ENCODE measurements around the gene SLC12A8. TPM values are rescaled to one million over a fixed set of nuclear protein-coding genes. Genes with fewer than 3 reads are reported as not detected.

Gene SLC12A8
- total RNA-seq, 4 donors from 2014 or later: 1.0 TPM; not detected in 3

GRCh38 chr3:125054062-125054448 lies 158.5 kb downstream of the SLC12A8 start:
- peaks cover 51 to 68% of the 10 kb centered on the region in 2 donors for H3K4me1 ChIP-seq

DNA sequence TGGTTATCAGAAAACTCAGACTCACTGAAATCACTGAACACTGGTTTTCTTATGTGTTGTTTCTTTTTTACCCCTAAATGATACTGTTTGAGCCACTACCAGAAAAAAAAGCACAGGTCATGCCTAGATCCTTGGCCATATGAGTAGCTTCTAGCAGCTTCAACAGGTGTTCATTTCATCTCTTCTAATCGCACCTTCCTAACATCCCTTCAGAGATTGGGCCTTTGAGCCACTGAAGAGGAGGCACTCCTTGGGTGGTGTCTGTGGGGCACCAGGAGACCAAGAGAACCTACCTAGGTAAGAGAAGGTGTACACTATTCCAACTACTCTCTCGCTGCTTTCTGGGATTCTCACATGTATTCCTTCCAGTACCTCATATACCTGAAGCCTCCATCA lies 159.2 kb downstream of the SLC12A8 start:
- H3K36me3 ChIP-seq: no peaks in the 10 kb centered on the region
- TF ChIP-seq CTCF (IDR thresholded peaks at IDR 0.05 in 4 of 5, conservative IDR thresholded peaks at IDR 0.05 in 1 of 5) (no peak), POLR2A (IDR thresholded peaks at IDR 0.05) (no peak)
- intact Hi-C loops (cut with DNase I; ENCODE audit: low total_unique reads) (loop anchor here (10.0 kb wide), 1 partner anchor 321 kb away; the partner anchor contains the start of gene ZNF148), in situ Hi-C loops (cut with MboI; ENCODE audit: low sequenced_read_pairs in 4 of 4) (no loop called here)
- no peak for ATAC-seq
- no peak for DNase-seq
- H3K27ac ChIP-seq: peak overlapping the region; percentile 84 to 89 (median 89)
- H3K9me3 ChIP-seq: no peaks in the 10 kb centered on the region
- peaks cover 58 to 71% of the 10 kb centered on the region in 2 donors for H3K4me1 ChIP-seq
- H3K27me3 ChIP-seq: no peaks in the 10 kb centered on the region
- H3K4me3 ChIP-seq: peak overlapping the region in 2 of 4 donors; percentile 74 to 76

More at GRCh38 chr3:125054062-125054448, 158.5 kb downstream of the SLC12A8 start:
- no peak for DNase-seq
- Histone ChIP-seq H3K27ac (peak overlapping the region; percentile 84 to 89 (median 89)), H3K4me3 (peak overlapping the region; percentile 69 to 76 (median 73)), H3K9me3 (no peaks in the 10 kb centered on the region), H3K27me3 (no peaks in the 10 kb centered on the region), H3K36me3 (no peaks in the 10 kb centered on the region)
- TF ChIP-seq POLR2A (IDR thresholded peaks at IDR 0.05): no peak
- no peak for TF ChIP-seq CTCF (IDR thresholded peaks at IDR 0.05 in 4 of 5, conservative IDR thresholded peaks at IDR 0.05 in 1 of 5)
- intact Hi-C loops (cut with DNase I; ENCODE audit: low total_unique reads) (loop anchor here (10.0 kb wide), 1 partner anchor 321 kb away; the partner anchor contains the start of gene ZNF148), in situ Hi-C loops (cut with MboI; ENCODE audit: low sequenced_read_pairs in 4 of 4) (no loop called here)
- no peak for ATAC-seq

DNA sequence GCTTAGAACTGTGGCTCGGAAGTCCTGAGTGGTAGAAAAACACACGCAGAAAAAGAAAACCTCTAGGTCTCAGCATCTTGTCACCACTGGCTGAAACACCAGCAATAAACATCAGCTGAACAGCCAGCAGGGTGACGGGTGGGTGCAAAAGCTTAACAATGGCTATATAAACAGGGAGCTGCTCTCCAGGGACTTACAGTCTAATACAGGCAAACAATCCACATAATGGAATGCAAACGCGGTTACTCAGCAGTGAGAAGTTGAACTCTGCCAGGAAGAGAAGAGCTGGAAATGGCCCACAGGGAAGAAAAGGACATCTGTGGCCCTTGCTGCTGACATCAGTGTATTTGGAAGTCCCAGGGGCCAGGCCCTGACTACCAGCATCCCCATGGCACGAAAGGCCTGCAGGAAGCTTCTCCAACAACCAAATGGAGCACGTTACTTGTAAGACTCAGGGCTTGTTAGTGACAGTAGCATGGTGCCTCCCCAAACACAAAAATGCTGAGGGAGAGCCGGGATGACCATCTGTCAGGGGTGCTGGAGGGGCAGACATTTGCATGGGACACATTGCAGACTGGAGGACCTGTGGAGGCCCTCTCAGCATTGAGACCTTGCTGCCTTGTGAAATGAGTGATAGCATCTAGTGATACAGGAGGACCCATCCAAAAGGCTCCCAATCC lies 159.8 kb downstream of the SLC12A8 start:
- in situ Hi-C loops (cut with MboI; ENCODE audit: low sequenced_read_pairs in 4 of 4): no loop called here
- TF ChIP-seq POLR2A (IDR thresholded peaks at IDR 0.05) (no peak), CTCF (IDR thresholded peaks at IDR 0.05 in 4 of 5, conservative IDR thresholded peaks at IDR 0.05 in 1 of 5) (no peak)
- Histone ChIP-seq H3K4me1 (peaks cover 60 to 71% of the 10 kb centered on the region in 2 donors), H3K27ac (peak overlapping the region; percentile 84 to 89 (median 89)), H3K27me3 (no peaks in the 10 kb centered on the region), H3K4me3 (peak overlapping the region; percentile 1 to 74 (median 20)), H3K36me3 (no peaks in the 10 kb centered on the region), H3K9me3 (no peaks in the 10 kb centered on the region)
- ATAC-seq (no peak), DNase-seq (no peak)
- intact Hi-C loops (cut with DNase I; ENCODE audit: low total_unique reads): loop anchor here (10.0 kb wide), 1 partner anchor 322 kb away; the partner anchor contains the start of gene ZNF148

DNA sequence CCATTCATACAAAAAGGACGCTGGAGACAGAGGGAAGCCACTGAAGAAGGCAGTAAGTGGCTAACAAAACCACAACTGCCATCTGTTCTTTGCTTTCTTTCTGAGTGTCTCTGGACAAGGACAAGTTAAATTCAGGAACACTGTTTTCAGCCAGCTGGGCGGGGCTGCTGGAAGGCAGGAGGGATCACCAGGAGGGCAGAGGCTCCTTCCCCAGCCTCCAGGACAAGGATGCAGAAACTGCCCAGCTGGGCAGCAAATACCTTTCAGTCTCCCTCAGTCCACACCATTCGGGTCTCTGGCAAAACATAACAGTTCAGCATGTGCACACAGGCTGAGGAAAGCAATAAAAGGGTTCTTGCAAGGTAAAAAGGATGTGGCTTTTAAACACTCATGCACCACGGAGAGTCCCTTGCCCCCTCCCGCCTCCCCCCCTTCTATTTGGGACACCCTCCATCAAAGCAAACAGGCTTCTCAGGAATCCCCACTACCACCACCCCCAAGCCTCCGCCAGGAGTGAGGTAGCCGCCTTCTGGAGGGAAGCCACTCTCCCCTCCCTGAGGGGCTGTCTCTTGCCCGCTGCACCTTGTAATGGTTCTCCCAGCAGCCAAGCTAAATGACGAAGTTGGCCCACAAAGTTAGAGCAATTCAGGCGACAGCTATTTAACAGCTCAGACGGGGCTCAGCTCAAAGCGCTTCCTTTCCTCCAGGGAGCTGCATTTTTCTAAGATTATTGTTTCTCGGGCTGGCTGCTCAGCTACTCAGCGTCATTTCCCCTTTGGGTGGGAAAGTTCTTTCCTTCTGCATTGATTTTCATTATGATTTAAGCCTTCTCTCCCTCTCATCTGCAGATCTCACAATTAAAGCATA lies 160.6 kb downstream of the SLC12A8 start:
- H3K4me1 ChIP-seq: peaks cover 58 to 65% of the 10 kb centered on the region in 2 donors
- H3K9me3 ChIP-seq: no peaks in the 10 kb centered on the region
- peak overlapping the region; percentile 84 to 89 (median 89) for H3K27ac ChIP-seq
- in situ Hi-C loops (cut with MboI; ENCODE audit: low sequenced_read_pairs in 4 of 4): no loop called here
- no peak for TF ChIP-seq CTCF (IDR thresholded peaks at IDR 0.05 in 4 of 5, conservative IDR thresholded peaks at IDR 0.05 in 1 of 5)
- no peak for TF ChIP-seq POLR2A (IDR thresholded peaks at IDR 0.05)
- intact Hi-C loops (cut with DNase I; ENCODE audit: low total_unique reads): loop anchor here (10.0 kb wide), 1 partner anchor 323 kb away; the partner anchor contains the start of gene ZNF148
- no peaks in the 10 kb centered on the region for H3K36me3 ChIP-seq
- H3K27me3 ChIP-seq: no peaks in the 10 kb centered on the region
- DNase-seq (peak; percentile 38 to 72), ATAC-seq (peak in 1 of 2 donors; percentile 25)
- H3K4me3 ChIP-seq: peak overlapping the region; percentile 1 to 74 (median 20)
